CD1c-positive myeloid dendritic cell (primary cell): ENCODE results near the gene SLFN11.
"Not testable (repeated sequence)": the region's sequence is repeated elsewhere in the genome, so short reads cannot be mapped to it uniquely, and the experiment has no call there.

Source experiments
- DNase-seq: peaks from one replicate; pipeline ENCODE4 v3.0.0-alpha.2; 2016; ENCODE audit errors: extremely low spot score

The SLFN11 gene, protein sequence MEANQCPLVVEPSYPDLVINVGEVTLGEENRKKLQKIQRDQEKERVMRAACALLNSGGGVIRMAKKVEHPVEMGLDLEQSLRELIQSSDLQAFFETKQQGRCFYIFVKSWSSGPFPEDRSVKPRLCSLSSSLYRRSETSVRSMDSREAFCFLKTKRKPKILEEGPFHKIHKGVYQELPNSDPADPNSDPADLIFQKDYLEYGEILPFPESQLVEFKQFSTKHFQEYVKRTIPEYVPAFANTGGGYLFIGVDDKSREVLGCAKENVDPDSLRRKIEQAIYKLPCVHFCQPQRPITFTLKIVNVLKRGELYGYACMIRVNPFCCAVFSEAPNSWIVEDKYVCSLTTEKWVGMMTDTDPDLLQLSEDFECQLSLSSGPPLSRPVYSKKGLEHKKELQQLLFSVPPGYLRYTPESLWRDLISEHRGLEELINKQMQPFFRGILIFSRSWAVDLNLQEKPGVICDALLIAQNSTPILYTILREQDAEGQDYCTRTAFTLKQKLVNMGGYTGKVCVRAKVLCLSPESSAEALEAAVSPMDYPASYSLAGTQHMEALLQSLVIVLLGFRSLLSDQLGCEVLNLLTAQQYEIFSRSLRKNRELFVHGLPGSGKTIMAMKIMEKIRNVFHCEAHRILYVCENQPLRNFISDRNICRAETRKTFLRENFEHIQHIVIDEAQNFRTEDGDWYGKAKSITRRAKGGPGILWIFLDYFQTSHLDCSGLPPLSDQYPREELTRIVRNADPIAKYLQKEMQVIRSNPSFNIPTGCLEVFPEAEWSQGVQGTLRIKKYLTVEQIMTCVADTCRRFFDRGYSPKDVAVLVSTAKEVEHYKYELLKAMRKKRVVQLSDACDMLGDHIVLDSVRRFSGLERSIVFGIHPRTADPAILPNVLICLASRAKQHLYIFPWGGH

DNA sequence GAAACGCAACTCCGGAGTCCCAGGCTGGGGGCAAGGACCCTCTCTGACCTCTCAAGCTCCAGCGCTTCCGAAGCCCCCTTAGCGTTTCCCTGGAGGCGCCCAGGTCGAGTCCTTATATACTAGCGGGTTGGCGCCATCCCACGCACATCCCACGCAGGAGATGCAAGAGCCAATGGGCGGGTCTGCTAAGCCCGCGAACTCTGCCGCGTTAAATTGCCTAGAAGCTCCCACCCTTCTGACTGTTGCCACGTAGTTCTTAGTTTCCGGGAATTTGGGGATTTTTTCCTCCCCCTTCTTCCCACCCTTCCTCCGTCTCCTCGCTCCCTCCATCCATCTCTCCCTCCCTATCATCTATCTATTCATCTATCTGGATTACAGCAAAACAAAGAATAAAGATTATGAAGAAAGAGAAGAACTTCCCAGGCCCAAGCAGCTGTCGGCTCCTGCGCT is at the start of gene SLFN11:
TSS of gene SLFN11 (minus strand) at position 88 of the 450 bp plus-strand sequence. CDS start 9,814 bp downstream, outside the sequence.
- DNase-seq = peak; percentile 88

- DNase-seq = not testable (repeated sequence)
Observed at GRCh38 chr17:35421069-35421468, 47.6 kb upstream of the SLFN11 start.

- DNase-seq = peak; percentile 8
Observed at GRCh38 chr17:35416659-35417058, 43.2 kb upstream of the SLFN11 start.

DNA sequence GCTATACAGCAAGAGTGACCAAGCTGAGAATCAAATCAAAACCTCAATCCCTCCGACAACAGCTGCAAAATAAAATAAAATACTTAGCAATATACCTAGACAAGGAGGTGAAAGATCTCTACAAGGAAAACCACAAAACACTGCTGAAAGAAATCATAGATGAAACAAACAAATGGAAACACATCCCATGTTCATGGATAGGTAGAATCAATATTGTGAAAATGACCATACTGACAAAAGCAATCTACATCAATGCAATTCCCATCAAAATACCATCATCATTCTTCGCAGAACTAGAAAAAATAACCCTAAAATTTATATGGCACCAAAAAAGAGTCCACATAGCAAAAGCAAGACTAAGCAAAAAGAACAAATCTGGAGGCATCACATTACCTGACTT is 41.3 kb upstream of the SLFN11 start:
- not testable (repeated sequence) for DNase-seq

- no peak for DNase-seq
Observed at GRCh38 chr17:35414247-35414646, 40.8 kb upstream of the SLFN11 start.

DNA sequence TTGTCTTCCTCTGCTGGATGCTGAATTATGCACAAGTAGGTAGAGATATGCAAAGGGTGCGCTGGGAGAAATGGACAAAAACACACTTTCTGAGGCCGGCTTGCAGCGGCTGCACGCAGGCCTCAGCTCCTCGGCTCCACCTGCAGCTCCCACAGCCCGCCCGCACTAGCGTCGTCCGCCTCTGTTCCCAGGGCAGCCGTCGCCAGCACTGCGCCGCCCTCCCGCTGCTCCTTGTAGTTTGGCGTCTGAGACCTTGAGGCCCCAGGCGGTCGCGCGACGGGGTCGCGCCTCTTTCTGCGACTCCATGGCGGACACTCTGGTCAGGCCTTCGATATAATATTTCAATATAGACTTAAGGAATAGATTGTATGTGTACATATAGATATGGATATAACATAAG is 34.1 kb upstream of the SLFN11 start:
- DNase-seq = no peak

- DNase-seq = no peak
Observed at GRCh38 chr17:35406568-35406967, 33.1 kb upstream of the SLFN11 start.

DNA sequence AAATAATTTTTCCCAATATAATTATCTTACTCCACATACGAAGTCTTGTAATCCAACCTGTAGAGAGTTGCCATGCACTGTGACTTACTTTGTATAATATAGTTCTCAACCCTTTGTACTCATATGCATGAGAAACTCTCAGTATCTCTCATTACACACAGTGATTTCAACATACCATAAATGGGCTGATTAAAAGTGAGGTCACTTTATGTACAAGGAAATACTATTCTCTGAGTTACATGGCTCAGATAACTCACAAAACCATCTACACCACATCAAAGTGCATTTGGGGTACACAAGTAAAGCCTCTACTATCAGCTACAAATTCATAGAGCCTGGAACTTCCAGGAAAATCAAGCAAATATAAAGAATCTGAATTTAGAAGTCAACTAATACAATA is 30.9 kb upstream of the SLFN11 start:
- DNase-seq = no peak

DNA sequence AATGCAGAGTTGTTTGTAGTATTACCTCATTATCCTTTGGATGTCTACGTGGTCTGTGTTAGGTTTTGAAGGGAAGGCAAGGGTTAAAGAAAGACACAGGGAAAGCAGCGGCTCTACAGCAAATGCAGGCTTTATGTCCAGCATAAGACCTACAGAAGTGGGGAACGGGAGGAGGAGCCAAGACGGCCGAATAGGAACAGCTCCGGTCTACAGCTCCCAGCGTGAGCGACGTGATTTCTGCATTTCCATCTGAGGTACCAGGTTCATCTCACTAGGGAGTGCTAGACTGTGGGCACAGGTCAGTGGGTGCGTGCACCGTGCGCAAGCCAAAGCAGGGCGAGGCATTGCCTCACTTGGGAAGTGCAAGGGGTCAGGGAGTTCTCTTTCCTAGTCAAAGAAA is 20.4 kb upstream of the SLFN11 start:
- DNase-seq = not testable (repeated sequence)

DNA sequence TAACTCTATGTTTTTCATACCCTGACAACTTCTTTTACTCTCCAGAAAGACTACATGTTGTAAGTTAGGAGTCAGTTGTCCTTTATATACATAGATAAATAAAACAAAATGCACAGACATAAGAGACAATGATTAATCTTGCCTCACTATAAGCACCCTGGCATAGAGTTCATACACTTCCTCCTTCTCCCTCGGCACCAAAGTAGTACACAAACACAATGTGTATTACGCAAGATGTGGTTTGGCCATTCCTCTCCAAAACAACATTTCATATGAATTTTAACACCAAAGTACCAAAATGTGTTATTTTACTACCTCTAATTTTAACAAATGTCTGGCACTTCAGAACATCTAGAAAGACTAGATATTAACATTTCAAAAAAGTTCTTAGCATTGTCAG is 17.2 kb upstream of the SLFN11 start:
- peak; percentile 72 for DNase-seq

GRCh38 chr17:35390156-35390555 is 16.7 kb upstream of the SLFN11 start:
- no peak for DNase-seq

DNA sequence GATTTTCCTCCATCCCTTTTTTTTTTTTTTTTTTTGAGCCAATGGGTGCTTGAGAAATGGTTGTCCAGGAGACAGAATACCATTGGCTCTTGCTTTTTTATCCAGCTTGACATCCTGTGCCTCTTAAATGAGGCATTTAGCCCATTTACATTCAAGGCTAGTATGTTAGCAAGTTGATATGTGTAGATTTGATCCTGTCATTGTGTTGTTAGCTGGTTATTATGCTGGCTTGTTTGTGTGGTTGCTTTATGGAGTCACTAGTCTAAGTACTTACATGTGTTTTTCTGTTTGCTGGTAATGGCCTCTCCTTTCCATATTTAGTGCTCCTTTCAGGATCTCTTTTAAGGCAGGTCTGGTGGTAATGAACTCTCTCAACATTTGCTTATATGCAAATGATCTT is 14.1 kb upstream of the SLFN11 start:
- no peak for DNase-seq

GRCh38 chr17:35377706-35378105 is 4.3 kb upstream of the SLFN11 start:
- DNase-seq = peak; percentile 45

GRCh38 chr17:35377068-35377467 is 3.6 kb upstream of the SLFN11 start:
- no peak for DNase-seq

DNA sequence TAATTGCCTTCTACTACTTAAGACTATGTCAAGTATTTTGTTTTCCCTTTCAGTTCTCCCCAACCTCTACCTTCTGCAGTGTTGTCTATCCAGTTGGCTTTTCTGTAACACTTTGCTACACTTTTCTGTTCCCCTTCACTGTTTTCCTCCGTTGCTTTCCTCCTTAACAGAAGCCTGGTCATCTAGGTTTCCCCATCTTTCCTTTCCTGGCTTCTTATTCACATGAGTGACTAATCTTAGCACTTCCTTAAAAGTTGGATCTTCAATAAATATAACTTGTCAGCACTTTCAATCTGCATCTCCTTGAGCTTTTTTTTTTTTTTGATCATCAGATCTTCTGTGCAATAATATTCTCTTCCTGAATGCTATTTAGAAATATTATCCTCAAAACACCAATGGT is 2.8 kb upstream of the SLFN11 start:
- peak; percentile 84 for DNase-seq

GRCh38 chr17:35374766-35375344 is 1.4 kb upstream of the SLFN11 start:
- DNase-seq = peak; percentile 34

DNA sequence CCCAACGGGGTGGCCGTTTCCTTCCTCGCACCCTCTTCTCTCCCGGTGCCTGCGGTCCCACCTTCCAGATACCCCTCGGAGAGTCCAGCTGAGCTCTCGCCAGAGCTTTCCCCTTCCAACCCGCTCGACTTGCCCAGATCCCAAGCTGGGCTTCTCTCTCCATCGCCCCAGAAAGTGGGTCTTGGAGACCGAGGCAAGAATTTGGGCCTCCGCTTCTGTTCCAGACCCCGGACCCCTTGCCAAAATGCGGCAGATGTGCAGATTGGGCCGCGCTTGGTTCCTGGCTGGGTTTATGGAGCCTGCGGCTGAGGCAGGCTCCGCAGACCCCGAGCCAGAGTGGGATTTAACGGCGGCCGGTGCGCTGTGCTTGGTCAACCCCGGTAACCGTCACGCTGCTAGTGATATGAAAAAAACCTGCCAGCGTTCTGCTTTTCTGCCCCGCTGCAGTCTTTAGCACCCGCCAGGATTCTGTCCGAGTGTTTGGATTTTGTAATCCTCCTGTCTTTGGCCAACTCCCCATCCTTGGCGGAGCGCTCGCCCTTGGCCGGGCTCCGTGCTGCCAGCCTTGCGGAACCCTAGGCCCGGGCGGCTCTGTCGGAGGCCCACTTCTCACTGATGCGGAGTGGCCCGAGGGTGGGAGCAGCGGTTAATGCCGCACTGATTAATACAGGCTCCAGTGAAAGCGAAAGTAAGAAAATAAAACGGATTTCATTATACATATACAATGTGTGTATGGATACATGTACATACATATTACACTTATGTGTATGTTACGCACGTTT is 754 bp upstream of the SLFN11 start:
- peak; percentile 60 for DNase-seq

DNA sequence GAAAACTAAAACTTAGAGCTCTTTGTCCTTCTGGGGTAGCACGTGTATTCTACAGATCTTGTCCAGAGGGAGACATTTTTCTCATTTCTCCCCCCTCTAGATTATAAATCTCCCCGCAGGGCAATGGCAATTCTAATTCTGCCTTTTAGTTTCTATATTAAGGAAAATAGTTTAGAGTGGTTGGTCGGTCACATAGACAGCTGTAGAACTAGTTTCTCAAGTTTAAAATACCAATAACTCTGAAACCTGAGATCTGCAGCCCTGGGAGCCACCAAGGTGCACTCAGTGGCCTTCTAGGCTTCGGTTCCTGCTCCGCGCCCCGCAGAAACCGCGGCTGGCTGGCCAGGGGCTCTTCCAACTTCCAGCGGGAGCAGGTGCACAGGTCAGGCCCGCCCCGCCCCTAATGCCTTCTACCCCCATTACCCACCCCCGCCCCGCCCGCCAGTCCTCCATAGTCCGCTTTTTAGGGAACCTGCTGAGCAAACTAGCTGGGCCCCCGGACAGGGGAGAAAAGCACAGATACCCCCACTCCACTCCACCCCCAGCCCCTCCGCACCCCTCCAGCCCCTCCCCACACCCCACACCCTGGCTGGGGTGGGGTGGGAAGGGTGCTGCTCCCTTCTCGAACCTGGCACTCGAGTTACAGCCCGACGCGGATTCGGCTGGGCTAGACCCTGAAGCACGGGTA is 431 bp downstream of the SLFN11 start:
- peak; percentile 45 for DNase-seq

DNA sequence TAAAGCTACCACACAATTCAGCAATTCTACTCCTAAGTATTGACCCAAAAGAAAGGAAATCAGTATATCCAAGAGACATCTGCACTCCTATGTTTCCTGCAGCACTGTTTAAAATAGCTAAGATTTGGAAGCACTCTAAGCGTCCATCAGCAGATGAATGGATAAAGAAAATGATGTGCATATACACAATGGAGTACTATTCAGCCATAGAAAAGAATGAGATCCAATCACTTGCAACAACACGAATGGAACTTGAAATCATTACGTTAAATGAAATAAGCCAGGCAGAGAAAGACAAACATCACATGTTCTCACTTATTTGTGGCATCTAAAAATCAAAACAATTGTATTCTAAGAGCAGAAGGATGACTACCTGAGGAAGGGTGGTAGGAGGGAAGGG is 1.5 kb downstream of the SLFN11 start:
- no peak for DNase-seq

DNA sequence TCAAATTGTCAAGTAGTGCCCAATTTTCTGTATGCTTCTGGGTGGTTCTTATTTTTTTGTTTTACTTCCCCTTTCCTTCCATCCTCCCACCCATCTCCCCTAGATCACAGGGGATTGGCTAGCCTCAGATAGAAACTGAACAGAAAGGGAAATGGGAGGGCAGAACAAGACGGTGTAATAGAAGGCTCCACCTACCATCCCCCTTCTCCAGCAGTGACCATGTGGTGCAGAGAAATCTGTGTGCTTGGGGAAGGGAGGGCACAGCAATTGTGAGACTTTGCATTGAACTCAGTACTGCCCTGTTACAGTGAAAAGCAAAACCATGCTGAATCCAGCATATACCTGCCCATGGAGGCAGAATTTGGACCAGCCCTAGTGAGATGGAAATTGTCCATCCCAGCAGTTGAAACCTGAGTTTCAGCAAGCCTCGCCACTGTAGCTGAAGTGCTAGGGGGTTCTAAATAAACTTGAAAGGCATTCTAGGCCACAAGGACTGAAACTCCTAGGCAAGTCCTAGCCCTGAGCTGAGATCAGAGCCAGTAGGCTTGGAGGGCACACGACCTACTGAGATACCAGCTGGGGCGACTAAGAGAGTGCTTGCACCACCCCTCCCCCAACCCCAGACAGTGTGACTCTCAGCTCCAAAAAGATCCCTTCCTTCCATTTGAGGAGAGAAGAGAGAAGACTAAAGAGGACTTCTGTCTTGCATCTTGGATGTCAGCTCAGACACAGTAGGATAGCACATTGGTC is 5.2 kb downstream of the SLFN11 start:
- DNase-seq = peak; percentile 52
